ENCODE results near the gene CD164. TPM values are rescaled to one million over a fixed set of nuclear protein-coding genes. Genes with fewer than 3 reads are reported as not detected.

CD164 gene
- total and polyA plus RNA-seq, 2 of the 4 experiments (the other 2 are of a cell fraction): 146 to 150 TPM

DNA sequence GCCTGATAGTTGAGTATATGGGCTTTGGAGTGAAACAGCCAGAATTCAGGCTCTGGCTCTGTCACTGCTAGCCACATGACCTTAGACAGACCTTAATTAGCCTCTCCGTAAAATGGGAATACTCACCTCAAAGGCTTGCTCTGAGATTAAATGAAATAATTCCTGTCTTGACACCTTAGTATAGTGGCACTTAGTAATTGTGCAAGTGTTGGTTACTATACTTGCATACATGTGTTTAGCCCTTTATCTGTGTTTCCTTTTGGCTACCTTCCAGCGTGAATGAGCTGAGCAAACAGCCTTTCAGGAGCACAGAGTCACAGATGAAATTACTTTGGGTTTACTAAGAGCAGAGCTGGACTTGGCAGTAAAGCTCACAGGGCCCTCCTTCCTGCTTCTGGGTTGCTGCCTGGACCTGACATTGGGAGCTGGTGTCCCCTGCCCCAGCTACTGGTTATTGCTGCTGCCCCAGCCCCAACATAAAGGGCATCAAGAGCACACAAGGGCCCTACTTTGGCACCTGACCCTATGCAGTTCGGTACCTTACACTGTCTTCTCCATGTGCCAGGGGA, 32.8 kb downstream of the CD164 start:
- peaks cover 4% of the 10 kb centered on the region; the same call in 1 of the 2 replicates for H3K4me1 ChIP-seq (ENCODE audit: control insufficient read depth, insufficient read depth, low read length)
- 11% methylated on average over 1 of the region's 3 CpGs; no CpG with 5 or more reads in 1 of the 2 experiments for WGBS, 2 experiments (ENCODE audit: extremely low coverage in 2 of 2, insufficient read length in 1 of 2)
- H2BK20ac ChIP-seq (ENCODE audit: low read depth, low read length): no peak overlapping the region
- H4K20me1 ChIP-seq (ENCODE audit: insufficient read depth, low read length): no peaks in the 10 kb centered on the region
- H3K9ac ChIP-seq (ENCODE audit: low read depth, low read length): no peak overlapping the region
- no peak overlapping the region for H2BK15ac ChIP-seq (ENCODE audit: low read depth, low read length)
- H2AFZ ChIP-seq (replicated peaks; ENCODE audit: low read length, poor library complexity): no peak overlapping the region
- H3K36me3 ChIP-seq (ENCODE audit: control insufficient read depth, insufficient read depth, low read length): peaks cover 1% of the 10 kb centered on the region; the same call in 1 of the 2 replicates
- H3K79me1 ChIP-seq (ENCODE audit: low read depth in 1 of 2, low read length in 2 of 2): no peaks in the 10 kb centered on the region
- intact Hi-C loops (cut with micrococcal nuclease) (no loop called here), dilution Hi-C loops (cut with HindIII; ENCODE audit: low sequenced_read_pairs, unreplicated experiment) (no loop called here), in situ Hi-C loops (cut with MboI; ENCODE audit: low sequenced_read_pairs) (no loop called here)
- H2BK5ac ChIP-seq (ENCODE audit: low read depth, low read length, poor library complexity, severe bottlenecking): no peak overlapping the region
- no peak overlapping the region for H2AK5ac ChIP-seq (ENCODE audit: low read depth, low read length)
- H3K14ac ChIP-seq (replicated peaks; ENCODE audit: low read depth, low read length): no peak overlapping the region
- DNase-seq (peak; percentile 82), ATAC-seq (ENCODE audit: low read depth) (peak; percentile 75)
- no peak overlapping the region for H2BK120ac ChIP-seq (ENCODE audit: low read depth, low read length)
- H3K27ac ChIP-seq (ENCODE audit: insufficient read depth, low read length): no peak overlapping the region
- BruUV-seq (replicated peaks): no TSS peak
- H3K56ac ChIP-seq (ENCODE audit: extremely low read depth, insufficient read depth, low read length): no peak overlapping the region
- H2AK9ac ChIP-seq (replicated peaks; ENCODE audit: low read depth, low read length, poor library complexity): peak overlapping the region; percentile 46
- TF ChIP-seq, protein P1, sequence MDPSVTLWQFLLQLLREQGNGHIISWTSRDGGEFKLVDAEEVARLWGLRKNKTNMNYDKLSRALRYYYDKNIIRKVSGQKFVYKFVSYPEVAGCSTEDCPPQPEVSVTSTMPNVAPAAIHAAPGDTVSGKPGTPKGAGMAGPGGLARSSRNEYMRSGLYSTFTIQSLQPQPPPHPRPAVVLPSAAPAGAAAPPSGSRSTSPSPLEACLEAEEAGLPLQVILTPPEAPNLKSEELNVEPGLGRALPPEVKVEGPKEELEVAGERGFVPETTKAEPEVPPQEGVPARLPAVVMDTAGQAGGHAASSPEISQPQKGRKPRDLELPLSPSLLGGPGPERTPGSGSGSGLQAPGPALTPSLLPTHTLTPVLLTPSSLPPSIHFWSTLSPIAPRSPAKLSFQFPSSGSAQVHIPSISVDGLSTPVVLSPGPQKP (IDR thresholded peaks at IDR 0.05; ENCODE audit: borderline replicate concordance, low read depth, low read length): no peak
- TF ChIP-seq CEBPB (IDR thresholded peaks at IDR 0.05; ENCODE audit: low read depth, low read length): 0 out of 2 replicates have a peak, but pooled peaks have one; percentile 11
- TF ChIP-seq, protein P2, sequence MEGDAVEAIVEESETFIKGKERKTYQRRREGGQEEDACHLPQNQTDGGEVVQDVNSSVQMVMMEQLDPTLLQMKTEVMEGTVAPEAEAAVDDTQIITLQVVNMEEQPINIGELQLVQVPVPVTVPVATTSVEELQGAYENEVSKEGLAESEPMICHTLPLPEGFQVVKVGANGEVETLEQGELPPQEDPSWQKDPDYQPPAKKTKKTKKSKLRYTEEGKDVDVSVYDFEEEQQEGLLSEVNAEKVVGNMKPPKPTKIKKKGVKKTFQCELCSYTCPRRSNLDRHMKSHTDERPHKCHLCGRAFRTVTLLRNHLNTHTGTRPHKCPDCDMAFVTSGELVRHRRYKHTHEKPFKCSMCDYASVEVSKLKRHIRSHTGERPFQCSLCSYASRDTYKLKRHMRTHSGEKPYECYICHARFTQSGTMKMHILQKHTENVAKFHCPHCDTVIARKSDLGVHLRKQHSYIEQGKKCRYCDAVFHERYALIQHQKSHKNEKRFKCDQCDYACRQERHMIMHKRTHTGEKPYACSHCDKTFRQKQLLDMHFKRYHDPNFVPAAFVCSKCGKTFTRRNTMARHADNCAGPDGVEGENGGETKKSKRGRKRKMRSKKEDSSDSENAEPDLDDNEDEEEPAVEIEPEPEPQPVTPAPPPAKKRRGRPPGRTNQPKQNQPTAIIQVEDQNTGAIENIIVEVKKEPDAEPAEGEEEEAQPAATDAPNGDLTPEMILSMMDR (conservative IDR thresholded peaks at IDR 0.05; ENCODE audit: low read depth, low read length): no peak
- TF ChIP-seq MAZ (IDR thresholded peaks at IDR 0.05; ENCODE audit: borderline replicate concordance, low read depth, low read length): no peak
- H4K5ac ChIP-seq (ENCODE audit: low read depth, low read length): no peak overlapping the region
- no peaks in the 10 kb centered on the region for H3K27me3 ChIP-seq (ENCODE audit: control insufficient read depth, insufficient read depth, low read length)
- no peak overlapping the region for H3K4me3 ChIP-seq (ENCODE audit: insufficient read depth, low read depth, low read length)
- H4K8ac ChIP-seq (ENCODE audit: low read depth in 2 of 2, low read length in 2 of 2): no peak overlapping the region
- no peak overlapping the region for H3K4ac ChIP-seq (ENCODE audit: low read depth, low read length)
- no peak overlapping the region for H3K18ac ChIP-seq (ENCODE audit: low read depth, low read length)
- H4K91ac ChIP-seq (ENCODE audit: insufficient read depth, low read depth, low read length): no peak overlapping the region
- H3K9me1 ChIP-seq (ENCODE audit: insufficient read depth, low read length): no peaks in the 10 kb centered on the region; the same call in 1 of the 2 replicates
- no peaks in the 10 kb centered on the region for H3K9me3 ChIP-seq (ENCODE audit: control insufficient read depth, insufficient read depth, low read length)
- H3K23ac ChIP-seq (ENCODE audit: low read depth, low read length): no peak overlapping the region
- POLR2A ChIA-PET (ENCODE audit: unreplicated experiment): no interaction called here
- H3K4me2 ChIP-seq (ENCODE audit: low read depth, low read length): no peak overlapping the region
- CTCF ChIA-PET: no interaction called here
